OCI-LY1 (cell line): ENCODE data around the gene ALDH1L1.

Source experiments
- H2AFZ ChIP-seq: fragments of 200-600 bp; sonication (generic), shearing (Covaris generic); 2 replicates; pipeline ENCODE4 v1.6.0; 2014; ENCODE audit warnings: antibody characterized with exemption, mild to moderate bottlenecking, low read length
- H3F3A ChIP-seq: fragments of 200-600 bp; sonication (generic), shearing (Covaris generic); 2 replicates; pipeline ENCODE4 v1.6.0; 2014; ENCODE audit warnings: mild to moderate bottlenecking, antibody characterized with exemption, low read length, moderate library complexity; ENCODE audit not compliant: insufficient read depth
- H3K27ac ChIP-seq: fragments of 200-600 bp; sonication (generic); 2 replicates; pipeline ENCODE4 v1.5.1; 2014; ENCODE audit warnings: low read length, mixed run types, mild to moderate bottlenecking, low read depth; ENCODE audit not compliant: poor library complexity, severe bottlenecking
- H3K27me3 ChIP-seq: fragments of 200-600 bp; sonication (generic); 2 replicates; pipeline ENCODE4 v1.6.0; 2014; ENCODE audit warnings: antibody characterized with exemption, mild to moderate bottlenecking, low read length, moderate library complexity; ENCODE audit not compliant: insufficient read depth
- H3K36me3 ChIP-seq: fragments of 200-600 bp; sonication (generic); 2 replicates; pipeline ENCODE4 v1.6.1; 2014; ENCODE audit warnings: mild to moderate bottlenecking, antibody characterized with exemption, low read length, moderate library complexity, mixed read lengths; ENCODE audit not compliant: insufficient read depth
- H3K4me1 ChIP-seq: fragments of 200-600 bp; sonication (generic); 2 replicates; pipeline ENCODE4 v1.5.1; 2014; ENCODE audit warnings: mild to moderate bottlenecking, low read length, moderate library complexity; ENCODE audit not compliant: insufficient read depth, severe bottlenecking
- H3K4me2 ChIP-seq: fragments of 200-600 bp; sonication (generic), shearing (Covaris generic); 2 replicates; pipeline ENCODE4 v1.6.1; 2014; ENCODE audit warnings: low read length
- H3K4me3 ChIP-seq: fragments of 200-600 bp; sonication (generic); 2 replicates; pipeline ENCODE4 v1.5.1; 2014; ENCODE audit warnings: low read length, low read depth, mild to moderate bottlenecking, mixed read lengths; ENCODE audit not compliant: poor library complexity, severe bottlenecking
- H3K79me2 ChIP-seq: fragments of 200-600 bp; shearing (Covaris generic); 2 replicates; pipeline ENCODE4 v1.6.1; 2016; ENCODE audit warnings: mixed run types, low read length, mixed read lengths; ENCODE audit not compliant: insufficient read depth
- H3K9ac ChIP-seq: fragments of 200-600 bp; sonication (generic), shearing (Covaris generic); 2 replicates; pipeline ENCODE4 v1.6.1; 2014; ENCODE audit warnings: mild to moderate bottlenecking, low read length, mixed read lengths
- H3K9me2 ChIP-seq: fragments of 200-600 bp; sonication (generic), shearing (Covaris generic); 2 replicates; pipeline ENCODE4 v1.6.1; 2014; ENCODE audit warnings: low read depth, mild to moderate bottlenecking, low read length, mixed read lengths
- H3K9me3 ChIP-seq: fragments of 200-600 bp; shearing (Covaris generic); 2 replicates; pipeline ENCODE4 v1.6.1; 2014; ENCODE audit warnings: low read length, mixed read lengths
- H4K20me1 ChIP-seq: fragments of 200-600 bp; sonication (generic), shearing (Covaris generic); 2 replicates; pipeline ENCODE4 v1.6.0; 2016; ENCODE audit warnings: mild to moderate bottlenecking, low read length; ENCODE audit not compliant: insufficient read depth
- EZH2 ChIP-seq: fragments of 200-600 bp; sonication (generic), shearing (Covaris generic); IDR thresholded peaks from 2 replicates; pipeline ENCODE4 v1.8.0; 2017; ENCODE audit warnings: borderline replicate concordance, mixed run types, mild to moderate bottlenecking, antibody characterized with exemption, low read length, moderate library complexity, mixed read lengths
- TF ChIP-seq, protein P1 (sequence below): fragments of 200-600 bp; sonication (generic), shearing (Covaris generic); IDR thresholded peaks from 2 replicates; pipeline ENCODE4 v1.5.1; 2017; ENCODE audit warnings: mild to moderate bottlenecking, antibody characterized with exemption, low read length, moderate library complexity, mixed read lengths

Gene ALDH1L1

DNA sequence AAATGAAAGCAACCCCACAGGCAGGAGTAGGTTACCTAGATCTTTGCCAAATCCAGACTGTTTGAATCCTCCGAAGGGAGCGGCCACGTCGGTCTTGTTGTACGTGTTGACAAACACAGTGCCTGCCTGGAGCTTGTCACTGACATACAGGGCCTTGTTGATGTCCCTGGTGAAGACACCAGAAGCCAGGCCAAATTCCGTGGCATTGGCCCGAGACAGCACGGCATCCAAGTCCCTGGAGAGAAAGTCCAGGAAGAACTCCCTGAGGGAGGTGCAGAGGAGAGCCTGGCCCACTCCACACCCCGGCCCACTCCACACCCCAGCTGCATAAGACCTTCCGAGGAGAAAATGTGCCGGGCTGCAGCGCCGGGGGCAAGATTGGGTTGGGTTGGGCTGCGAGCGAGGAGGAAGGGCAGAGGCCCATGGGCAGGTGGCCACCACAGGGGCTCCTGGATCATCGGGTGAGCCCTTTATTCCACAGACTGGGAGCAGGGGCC lies 74.6 kb downstream of the ALDH1L1 start:
- H2AFZ ChIP-seq, result no peak overlapping the region
- no peaks in the 10 kb centered on the region for H3K4me1 ChIP-seq
- no peaks in the 10 kb centered on the region for H4K20me1 ChIP-seq
- no peaks in the 10 kb centered on the region for H3F3A ChIP-seq
- H3K27ac ChIP-seq, result no peak overlapping the region
- H3K27me3 ChIP-seq, result peaks cover 1% of the 10 kb centered on the region; the same call in 1 of the 2 replicates
- H3K9me3 ChIP-seq, result no peaks in the 10 kb centered on the region
- TF ChIP-seq EZH2, result no peak
- TF ChIP-seq, protein P1, sequence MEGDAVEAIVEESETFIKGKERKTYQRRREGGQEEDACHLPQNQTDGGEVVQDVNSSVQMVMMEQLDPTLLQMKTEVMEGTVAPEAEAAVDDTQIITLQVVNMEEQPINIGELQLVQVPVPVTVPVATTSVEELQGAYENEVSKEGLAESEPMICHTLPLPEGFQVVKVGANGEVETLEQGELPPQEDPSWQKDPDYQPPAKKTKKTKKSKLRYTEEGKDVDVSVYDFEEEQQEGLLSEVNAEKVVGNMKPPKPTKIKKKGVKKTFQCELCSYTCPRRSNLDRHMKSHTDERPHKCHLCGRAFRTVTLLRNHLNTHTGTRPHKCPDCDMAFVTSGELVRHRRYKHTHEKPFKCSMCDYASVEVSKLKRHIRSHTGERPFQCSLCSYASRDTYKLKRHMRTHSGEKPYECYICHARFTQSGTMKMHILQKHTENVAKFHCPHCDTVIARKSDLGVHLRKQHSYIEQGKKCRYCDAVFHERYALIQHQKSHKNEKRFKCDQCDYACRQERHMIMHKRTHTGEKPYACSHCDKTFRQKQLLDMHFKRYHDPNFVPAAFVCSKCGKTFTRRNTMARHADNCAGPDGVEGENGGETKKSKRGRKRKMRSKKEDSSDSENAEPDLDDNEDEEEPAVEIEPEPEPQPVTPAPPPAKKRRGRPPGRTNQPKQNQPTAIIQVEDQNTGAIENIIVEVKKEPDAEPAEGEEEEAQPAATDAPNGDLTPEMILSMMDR, result no peak
- no peak overlapping the region for H3K4me3 ChIP-seq
- H3K36me3 ChIP-seq, result no peaks in the 10 kb centered on the region
- no peaks in the 10 kb centered on the region for H3K9me2 ChIP-seq
- H3K79me2 ChIP-seq, result no peaks in the 10 kb centered on the region
- H3K9ac ChIP-seq, result no peak overlapping the region
- H3K4me2 ChIP-seq, result no peak overlapping the region

DNA sequence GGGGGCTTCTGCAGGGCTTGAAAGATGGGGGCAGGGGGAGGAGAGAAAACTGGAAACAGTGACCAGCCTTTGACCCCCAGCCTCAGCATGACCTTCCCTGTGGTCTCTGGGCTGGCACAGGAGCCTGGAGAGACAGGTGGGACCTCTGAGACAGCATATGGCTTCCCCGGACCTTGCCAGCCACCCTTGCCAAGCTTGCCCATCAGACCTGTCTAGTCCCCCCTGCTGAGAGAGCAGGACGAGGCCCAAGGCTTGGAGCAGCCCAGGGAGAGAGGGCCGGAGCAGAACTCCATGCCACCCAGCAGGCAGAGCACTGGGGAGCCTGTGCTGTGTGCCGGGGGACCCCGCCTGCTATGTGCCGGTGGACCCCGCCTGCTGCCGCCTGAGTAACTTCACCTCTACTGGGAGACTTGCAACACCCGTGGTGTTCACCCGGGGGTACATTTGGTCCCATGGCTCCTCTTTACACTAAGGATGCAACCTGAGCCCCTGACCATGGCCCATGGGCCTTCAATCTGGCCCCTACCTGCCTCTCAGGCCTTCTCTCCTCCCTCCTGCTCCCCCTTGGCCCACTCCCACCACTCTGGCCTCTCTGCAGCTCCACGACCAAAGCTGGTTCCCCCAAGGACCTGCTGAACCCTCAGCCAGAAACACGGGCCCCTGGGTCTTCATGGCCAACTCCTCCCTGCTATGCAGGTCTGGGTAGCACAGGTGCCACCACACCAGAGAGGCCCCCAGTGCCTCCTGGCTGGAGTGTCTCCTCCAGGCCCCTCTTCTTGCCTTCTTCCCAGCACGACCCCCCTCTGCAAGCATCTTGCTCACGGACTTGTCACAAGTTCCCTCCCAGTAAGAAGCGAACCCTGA lies 75.4 kb downstream of the ALDH1L1 start:
- Histone ChIP-seq H4K20me1 (no peaks in the 10 kb centered on the region), H3K9me3 (no peaks in the 10 kb centered on the region), H2AFZ (no peak overlapping the region), H3K4me1 (no peaks in the 10 kb centered on the region), H3K4me3 (no peak overlapping the region), H3K9ac (no peak overlapping the region), H3K79me2 (no peaks in the 10 kb centered on the region), H3K36me3 (no peaks in the 10 kb centered on the region), H3K27me3 (no peaks in the 10 kb centered on the region; the same call in 1 of the 2 replicates), H3K4me2 (no peak overlapping the region), H3F3A (no peaks in the 10 kb centered on the region), H3K9me2 (no peaks in the 10 kb centered on the region), H3K27ac (no peak overlapping the region)
- TF ChIP-seq, protein P1, result no peak
- TF ChIP-seq EZH2, result no peak

DNA sequence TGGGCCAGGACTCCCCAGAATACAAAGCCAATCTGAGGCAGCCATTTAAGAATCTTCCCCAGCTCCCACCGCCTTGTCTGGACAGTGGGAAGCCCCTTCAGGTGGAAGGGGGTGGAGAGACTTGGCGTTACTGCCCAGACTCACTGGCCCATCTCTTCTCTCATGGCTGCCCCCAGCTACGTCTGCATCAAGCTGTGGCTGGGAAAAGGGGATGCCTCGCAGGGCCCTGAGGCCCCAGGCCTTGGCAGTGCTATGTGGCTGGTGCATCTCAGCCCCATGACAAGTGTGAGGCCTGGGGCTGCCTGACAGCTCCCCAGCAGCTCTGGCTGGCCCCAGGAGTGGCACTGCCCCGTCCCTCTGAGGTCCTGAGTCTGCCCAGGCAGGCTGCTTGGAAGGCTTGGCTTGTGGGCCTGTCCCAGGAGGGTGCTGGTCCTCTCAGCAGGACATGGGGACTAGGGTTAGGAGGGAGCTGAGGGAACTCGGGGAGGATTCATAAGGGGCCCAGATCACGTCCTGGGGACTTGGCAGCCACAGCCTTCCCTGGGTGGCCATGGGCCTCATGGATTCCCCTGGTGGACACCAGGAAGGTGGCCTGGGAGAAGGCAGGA lies 76.3 kb downstream of the ALDH1L1 start:
- H3K4me3 ChIP-seq, result no peak overlapping the region
- H3K27ac ChIP-seq, result no peak overlapping the region
- no peak for TF ChIP-seq EZH2
- TF ChIP-seq, protein P1, result no peak; the same call in 1 of the 2 replicates
- H3K36me3 ChIP-seq, result no peaks in the 10 kb centered on the region
- H4K20me1 ChIP-seq, result no peaks in the 10 kb centered on the region
- no peak overlapping the region for H2AFZ ChIP-seq
- no peaks in the 10 kb centered on the region for H3K79me2 ChIP-seq
- no peaks in the 10 kb centered on the region for H3K9me3 ChIP-seq
- no peaks in the 10 kb centered on the region for H3F3A ChIP-seq
- H3K4me2 ChIP-seq, result no peak overlapping the region
- no peak overlapping the region for H3K9ac ChIP-seq
- no peaks in the 10 kb centered on the region for H3K9me2 ChIP-seq
- H3K27me3 ChIP-seq, result no peaks in the 10 kb centered on the region; the same call in 1 of the 2 replicates
- H3K4me1 ChIP-seq, result no peaks in the 10 kb centered on the region
